Lower leg skin (tissue), 4 donors: ENCODE data around the gene MYCN. TPM values are rescaled to one million over a fixed set of nuclear protein-coding genes. Genes with fewer than 3 reads are reported as not detected.
"Not testable (repeated sequence)": the region's sequence is repeated elsewhere in the genome, so short reads cannot be mapped to it uniquely, and the experiment has no call there.

Experiments
- DNase-seq, 2 donors: peaks; one replicate each; pipeline ENCODE4 v3.0.0-alpha.2; 2019; ENCODE audit warnings: low spot score in 2 of 2
- H3K4me3 ChIP-seq: fragments of 200-600 bp; sonication (generic); 2 replicates; pipeline ENCODE4 v1.5.1; 2017; ENCODE audit warnings: mild to moderate bottlenecking, low read depth; ENCODE audit not compliant: poor library complexity, severe bottlenecking
- POLR2A ChIP-seq, 2 donors: fragments of 450-650 bp; IDR thresholded peaks; one replicate each; pipeline ENCODE4 v1.6.1; 2016 to 2017; ENCODE audit warnings: antibody characterized with exemption in 2 of 2, mild to moderate bottlenecking in 1 of 2, moderate library complexity in 1 of 2
- WGBS, 2 donors: methylation state at CpG; one replicate each; pipeline ENCODE4 v1.1.5; 2018; 5-methylcytosine and 5-hydroxymethylcytosine counted together
- intact Hi-C: fragments of 100-400 bp; cut with DNase I; formaldehyde crosslinking; loops from one replicate; pipeline ENCODE4 v1.15.0; 2023; ENCODE audit warnings: low total_unique reads
- total RNA-seq, 4 donors: library from RNA; depleted of rRNA; stranded (reverse); fragments of >200 nt; gene quantifications; one replicate each; pipeline ENCODE4 v1.1.0, GENCODE V29; 2016
- TF ChIP-seq, protein P1 (sequence below), 3 donors: fragments of 450-650 bp; IDR thresholded peaks; one replicate each; pipeline ENCODE4 v1.5.1; 2016; ENCODE audit warnings: antibody characterized with exemption in 3 of 3, mild to moderate bottlenecking in 3 of 3, moderate library complexity in 2 of 3

Gene MYCN
- total RNA-seq, 4 donors from 2014 or later, result 0.15 to 1.5 (median 0.64) TPM; not detected in 1

DNA sequence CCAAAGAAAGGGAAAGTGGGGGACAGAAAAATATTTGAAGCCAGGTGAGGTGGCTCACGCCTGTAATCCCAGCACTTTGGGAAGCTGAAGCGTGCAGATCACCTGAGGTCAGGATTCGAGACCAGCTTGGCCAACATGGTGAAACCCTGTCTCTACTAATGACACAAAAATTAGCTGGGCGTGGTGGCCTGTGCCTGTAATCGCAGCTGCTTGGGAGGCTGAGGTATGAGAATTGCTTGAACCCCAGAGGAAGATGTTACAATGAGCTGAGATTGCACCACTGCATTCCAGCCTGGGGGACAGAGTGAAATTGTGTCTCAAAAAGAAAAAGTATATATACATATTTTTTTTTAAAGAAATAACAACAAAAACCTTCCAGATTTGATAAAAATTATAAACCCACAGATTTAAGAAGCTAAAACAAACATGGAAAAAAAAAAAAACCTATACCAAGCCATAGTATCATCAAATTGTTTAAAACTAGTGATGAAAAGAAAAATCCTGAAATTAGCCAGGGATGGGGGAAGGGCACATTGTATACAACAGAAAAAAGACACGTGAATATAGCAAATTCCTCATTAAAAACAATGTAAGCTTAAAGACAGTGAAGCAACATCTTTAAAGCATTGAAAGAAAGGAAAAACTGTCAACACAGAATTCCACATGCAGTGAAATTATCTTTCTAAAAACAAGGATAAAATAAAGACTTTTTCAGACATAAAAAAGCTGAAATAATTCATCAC is 40.4 kb upstream of the MYCN start:
- no peak for TF ChIP-seq POLR2A (IDR thresholded peaks at IDR 0.05)
- TF ChIP-seq, protein P1, sequence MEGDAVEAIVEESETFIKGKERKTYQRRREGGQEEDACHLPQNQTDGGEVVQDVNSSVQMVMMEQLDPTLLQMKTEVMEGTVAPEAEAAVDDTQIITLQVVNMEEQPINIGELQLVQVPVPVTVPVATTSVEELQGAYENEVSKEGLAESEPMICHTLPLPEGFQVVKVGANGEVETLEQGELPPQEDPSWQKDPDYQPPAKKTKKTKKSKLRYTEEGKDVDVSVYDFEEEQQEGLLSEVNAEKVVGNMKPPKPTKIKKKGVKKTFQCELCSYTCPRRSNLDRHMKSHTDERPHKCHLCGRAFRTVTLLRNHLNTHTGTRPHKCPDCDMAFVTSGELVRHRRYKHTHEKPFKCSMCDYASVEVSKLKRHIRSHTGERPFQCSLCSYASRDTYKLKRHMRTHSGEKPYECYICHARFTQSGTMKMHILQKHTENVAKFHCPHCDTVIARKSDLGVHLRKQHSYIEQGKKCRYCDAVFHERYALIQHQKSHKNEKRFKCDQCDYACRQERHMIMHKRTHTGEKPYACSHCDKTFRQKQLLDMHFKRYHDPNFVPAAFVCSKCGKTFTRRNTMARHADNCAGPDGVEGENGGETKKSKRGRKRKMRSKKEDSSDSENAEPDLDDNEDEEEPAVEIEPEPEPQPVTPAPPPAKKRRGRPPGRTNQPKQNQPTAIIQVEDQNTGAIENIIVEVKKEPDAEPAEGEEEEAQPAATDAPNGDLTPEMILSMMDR (IDR thresholded peaks at IDR 0.05), result no peak

DNA sequence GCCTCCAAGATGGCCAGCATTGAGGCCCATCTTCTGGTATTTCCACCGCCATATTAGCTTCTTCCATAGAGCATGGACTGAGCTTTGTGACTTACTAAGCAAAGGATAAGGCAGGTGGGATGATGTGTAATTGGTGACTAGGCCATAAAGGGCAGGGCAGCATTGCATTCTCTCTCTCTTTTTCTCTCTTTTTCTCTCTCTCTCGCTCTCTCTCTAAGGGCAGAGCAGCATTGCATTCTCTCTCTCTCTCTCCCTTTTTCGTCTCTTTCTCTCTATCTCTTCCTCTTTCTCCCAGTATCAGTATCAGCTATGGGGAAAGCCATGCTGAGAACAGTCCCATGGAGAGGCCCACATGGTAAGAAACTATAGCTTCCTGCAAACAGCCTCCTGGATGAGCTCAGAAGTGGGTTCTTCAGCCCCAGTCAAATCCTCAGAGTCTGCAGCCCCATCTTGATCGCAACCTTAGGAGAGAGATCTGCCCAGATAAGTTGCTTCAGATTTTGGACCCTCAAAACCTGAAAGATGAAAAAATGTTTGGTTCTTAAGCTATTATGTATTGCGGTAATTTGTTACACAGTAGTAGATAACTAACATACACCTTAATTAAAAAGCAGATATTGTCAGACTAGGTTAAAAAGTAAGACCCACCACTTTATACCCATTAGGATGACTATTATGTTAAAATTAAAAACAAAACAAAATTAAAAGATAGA is 39.1 kb upstream of the MYCN start:
- intact Hi-C loops, result no loop called here
- no peak overlapping the region for H3K4me3 ChIP-seq
- no peak for DNase-seq
- WGBS, 2 donors, result 91% methylated on average over 5 of the region's 5 CpGs
- TF ChIP-seq POLR2A (IDR thresholded peaks at IDR 0.05), result no peak
- TF ChIP-seq, protein P1 (IDR thresholded peaks at IDR 0.05), result no peak

More for the DNA sequence above, 40.4 kb upstream of the MYCN start:
- DNase-seq, result no peak
- WGBS, 2 donors, result 87% methylated on average over 6 of the region's 6 CpGs
- H3K4me3 ChIP-seq, result no peak overlapping the region
- intact Hi-C loops, result no loop called here

DNA sequence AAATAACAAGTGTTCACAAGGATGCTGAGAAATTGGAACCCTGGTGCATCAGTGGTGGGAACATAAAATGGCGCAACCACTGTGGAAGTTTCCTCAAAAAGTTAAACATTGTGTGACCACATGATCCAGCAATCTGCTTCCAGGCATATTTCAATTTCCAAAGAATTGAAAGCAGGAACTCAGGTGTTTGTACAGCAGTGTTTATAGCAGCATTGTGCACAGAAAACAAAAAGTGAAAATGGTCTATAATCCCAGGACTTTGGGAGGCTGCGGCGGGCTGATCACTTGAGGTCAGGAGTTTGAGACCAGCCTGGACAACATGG is 38.6 kb upstream of the MYCN start:
- DNase-seq, result no peak
- no peak overlapping the region for H3K4me3 ChIP-seq
- TF ChIP-seq, protein P1 (IDR thresholded peaks at IDR 0.05), result no peak
- TF ChIP-seq POLR2A (IDR thresholded peaks at IDR 0.05), result no peak
- 68 to 83% methylated on average over 3 of the region's 3 CpGs for WGBS, 2 donors
- intact Hi-C loops, result no loop called here

DNA sequence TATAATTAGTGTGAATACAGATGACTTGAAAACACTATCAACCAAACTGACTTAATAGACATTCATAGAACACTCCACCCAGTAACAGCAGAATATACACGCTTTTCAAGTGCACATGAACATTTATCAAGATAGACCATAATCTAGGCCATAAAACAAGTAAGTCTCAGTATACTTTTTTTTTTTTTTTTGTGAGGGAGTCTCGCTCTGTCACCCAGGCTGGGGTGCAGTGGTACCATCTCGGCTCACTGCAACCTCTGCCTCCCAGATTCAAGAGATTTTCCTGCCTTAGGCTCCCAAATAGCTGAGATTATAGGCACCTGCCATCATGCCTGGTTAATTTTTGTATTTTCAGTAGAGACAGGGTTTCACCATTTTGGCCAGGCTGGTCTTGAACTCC is 36.4 kb upstream of the MYCN start:
- 93 to 94% methylated on average over 3 of the region's 3 CpGs for WGBS, 2 donors
- peak in 1 of 2 donors; percentile 9 for DNase-seq
- intact Hi-C loops, H3K4me3 ChIP-seq: not testable (repeated sequence)

DNA sequence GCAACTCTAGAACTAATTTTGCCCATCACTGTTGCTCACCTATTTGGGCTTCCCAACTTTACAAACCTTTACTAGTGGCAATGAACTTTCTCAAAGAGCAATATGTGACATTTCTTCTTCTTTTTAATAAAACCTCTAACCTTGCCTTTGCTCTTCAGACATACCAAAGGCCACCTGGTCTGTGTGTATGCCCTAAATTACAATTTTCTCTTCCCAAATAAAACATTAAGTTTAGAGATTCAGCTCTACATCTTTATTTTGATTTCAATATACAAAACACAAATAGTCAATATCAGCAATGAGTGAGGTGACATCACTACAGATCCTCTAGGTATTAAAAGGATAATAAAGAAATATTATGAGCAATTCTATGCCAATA is 35.1 kb upstream of the MYCN start:
- DNase-seq, result no peak
- no peak overlapping the region for H3K4me3 ChIP-seq
- intact Hi-C loops, result no loop called here
- no peak for TF ChIP-seq POLR2A (IDR thresholded peaks at IDR 0.05)
- TF ChIP-seq, protein P1 (IDR thresholded peaks at IDR 0.05), result no peak

DNA sequence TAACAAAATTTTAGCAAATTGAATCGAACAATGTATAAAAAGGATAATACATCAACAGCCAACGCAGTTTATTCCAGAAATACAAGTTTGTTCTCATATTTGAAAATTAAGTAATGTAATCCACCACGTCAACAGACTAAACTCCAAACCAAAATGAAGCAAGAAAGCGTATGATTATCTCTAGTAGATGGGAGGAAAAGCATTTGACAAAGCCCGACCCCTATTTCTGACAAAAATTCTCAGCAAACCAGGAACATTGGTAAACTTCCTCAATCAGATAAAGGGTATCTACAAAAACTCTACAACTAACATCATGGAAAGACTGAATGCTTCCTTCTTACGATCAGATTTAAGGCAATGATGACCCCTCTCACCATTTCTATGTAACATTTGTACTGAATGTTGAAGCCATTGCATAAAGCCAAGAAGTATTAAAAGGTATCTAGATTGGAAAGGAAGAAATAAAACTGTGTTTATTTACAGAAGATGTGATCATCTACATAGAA is 34.3 kb upstream of the MYCN start:
- intact Hi-C loops, result no loop called here
- no peak for TF ChIP-seq POLR2A (IDR thresholded peaks at IDR 0.05)
- TF ChIP-seq, protein P1 (IDR thresholded peaks at IDR 0.05), result no peak

More for the DNA sequence above, 34.3 kb upstream of the MYCN start:
- DNase-seq, result no peak
- WGBS, 2 donors, result 67 to 68% methylated on average over 6 of the region's 6 CpGs
- H3K4me3 ChIP-seq, result no peak overlapping the region
